ENCODE data around the gene GRK6.

The GRK6 gene

DNA sequence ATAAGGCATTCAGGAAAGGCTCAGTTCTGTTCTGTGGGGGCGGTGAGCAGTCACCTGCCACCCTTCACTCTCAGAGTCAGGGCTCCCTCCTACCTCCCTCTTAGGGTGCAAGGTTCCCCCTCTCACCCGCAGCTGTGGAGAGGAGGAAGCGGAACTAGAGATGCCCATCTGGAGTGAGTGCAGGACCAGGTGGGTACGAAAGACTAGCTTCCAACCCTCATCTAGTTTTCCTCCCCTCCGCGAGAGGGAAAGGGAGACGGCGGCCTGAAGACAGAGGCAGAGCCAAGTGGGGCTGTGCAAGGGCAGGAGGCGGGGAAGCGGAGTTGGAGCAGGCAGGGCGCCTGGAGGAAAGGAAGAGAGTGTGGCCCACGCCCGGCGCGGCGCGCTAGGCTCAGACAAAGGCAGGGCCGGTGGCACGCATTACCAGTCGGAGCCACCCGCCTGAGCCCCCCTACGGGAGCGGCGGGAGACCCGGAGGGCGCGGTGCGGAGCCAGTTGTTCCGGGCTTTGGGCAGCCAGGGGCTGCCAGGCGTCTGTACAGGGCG lies 27.4 kb downstream of the GRK6 start:
- DNase-seq (ENCODE audit: low read depth in 2 of 2): no peak

DNA sequence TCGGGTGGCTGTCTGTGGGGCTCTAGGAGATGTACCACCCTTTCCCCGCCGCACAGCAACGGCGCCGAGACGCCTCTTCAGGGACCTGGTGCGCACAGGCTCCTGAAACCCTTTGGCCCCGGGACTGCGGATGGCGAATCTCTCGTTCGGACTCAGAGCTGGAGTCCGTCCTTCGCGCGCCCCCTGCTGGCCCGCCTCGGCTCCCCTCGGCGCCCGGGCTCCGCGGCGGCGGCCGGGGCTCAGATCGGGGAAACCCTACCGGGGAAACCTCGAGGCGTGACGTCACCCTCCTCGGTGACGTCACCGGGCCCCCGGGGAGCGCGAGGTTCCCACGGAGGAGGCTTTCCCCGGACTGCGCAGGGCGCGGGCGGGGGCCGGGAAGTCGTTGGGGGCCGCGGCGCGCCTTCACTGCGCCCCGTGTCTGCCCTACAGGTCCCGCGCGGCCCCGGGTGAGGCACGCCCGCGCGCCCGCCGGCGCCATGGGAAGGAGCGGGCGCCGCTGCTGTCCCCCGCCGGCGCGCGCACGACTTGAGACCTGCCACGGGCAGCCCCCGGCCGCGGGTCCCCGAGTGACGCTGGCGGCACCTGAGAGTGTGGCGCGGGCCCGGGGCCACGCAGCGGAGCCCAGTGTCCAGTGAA lies 28.0 kb downstream of the GRK6 start:
- DNase-seq (ENCODE audit: low read depth in 2 of 2): peak; percentile 92

DNA sequence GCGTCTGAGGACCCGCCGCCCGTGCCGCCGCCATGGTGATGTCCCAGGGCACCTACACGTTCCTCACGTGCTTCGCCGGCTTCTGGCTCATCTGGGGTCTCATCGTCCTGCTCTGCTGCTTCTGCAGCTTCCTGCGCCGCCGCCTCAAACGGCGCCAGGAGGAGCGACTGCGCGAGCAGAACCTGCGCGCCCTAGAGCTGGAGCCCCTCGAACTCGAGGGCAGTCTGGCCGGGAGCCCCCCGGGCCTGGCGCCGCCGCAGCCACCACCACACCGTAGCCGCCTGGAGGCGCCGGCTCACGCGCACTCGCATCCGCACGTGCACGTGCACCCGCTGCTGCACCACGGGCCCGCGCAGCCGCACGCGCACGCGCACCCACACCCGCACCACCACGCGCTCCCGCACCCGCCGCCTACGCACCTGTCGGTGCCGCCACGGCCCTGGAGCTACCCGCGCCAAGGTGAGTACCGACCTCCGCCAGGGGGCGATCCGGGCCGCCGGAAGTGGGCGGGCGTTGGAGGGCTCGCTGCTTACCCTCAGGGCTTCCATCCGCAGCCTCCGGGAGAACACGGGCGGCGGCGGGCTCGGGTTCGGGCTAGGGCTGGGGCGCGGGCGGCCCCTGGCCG lies 28.7 kb downstream of the GRK6 start:
- peak; percentile 83 to 91 for DNase-seq (ENCODE audit: low read depth in 2 of 2)

- peak; percentile 98 to 99 for DNase-seq (ENCODE audit: low read depth in 2 of 2)
Measured at GRCh38 chr5:177455661-177456590, 29.4 kb downstream of the GRK6 start.

GRCh38 chr5:177456591-177456964 lies 30.1 kb downstream of the GRK6 start:
- DNase-seq (ENCODE audit: low read depth in 2 of 2): no peak

DNA sequence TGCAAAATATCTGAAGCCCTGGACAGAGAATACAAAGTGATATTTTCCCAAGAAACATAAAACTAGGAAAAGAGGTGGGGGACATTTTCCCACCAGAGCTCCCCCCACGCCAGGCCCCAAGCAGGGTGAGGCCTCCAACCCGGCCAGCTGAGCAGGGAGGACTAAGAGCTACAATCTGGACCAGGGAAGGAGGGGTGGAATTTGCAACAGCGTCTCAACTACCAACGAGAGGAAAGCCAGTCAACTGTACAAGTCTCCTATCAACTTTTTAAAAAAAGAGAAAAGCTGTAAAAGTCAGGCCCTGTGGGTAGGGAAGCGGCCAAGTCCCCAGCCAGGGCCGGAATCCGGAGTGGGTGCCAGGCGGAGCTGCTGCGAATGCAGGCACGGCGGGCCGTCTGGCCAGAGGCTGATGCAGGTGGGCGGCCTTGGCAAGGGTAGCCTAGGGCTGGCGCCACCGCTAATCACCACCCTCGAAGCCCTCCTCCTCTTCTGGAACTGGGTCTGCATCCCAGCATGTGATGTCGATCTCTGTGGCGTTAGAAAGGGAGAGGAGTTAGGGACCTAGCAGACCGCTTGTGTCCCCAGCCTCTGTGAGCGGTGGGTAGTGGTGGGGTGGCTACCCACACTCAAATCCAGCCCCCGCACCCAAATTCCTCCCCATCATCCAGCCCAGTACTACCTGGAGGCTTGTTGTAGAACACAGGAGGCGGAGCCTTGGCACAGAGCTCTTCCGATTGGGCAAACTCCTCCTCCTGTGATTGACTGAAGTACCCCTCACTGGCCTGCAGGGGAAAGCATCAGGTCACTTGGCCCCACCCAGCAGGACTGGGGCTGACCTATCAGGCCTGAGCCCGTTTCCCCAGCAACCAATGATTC lies 30.7 kb downstream of the GRK6 start:
- no peak for DNase-seq (ENCODE audit: low read depth in 2 of 2)

DNA sequence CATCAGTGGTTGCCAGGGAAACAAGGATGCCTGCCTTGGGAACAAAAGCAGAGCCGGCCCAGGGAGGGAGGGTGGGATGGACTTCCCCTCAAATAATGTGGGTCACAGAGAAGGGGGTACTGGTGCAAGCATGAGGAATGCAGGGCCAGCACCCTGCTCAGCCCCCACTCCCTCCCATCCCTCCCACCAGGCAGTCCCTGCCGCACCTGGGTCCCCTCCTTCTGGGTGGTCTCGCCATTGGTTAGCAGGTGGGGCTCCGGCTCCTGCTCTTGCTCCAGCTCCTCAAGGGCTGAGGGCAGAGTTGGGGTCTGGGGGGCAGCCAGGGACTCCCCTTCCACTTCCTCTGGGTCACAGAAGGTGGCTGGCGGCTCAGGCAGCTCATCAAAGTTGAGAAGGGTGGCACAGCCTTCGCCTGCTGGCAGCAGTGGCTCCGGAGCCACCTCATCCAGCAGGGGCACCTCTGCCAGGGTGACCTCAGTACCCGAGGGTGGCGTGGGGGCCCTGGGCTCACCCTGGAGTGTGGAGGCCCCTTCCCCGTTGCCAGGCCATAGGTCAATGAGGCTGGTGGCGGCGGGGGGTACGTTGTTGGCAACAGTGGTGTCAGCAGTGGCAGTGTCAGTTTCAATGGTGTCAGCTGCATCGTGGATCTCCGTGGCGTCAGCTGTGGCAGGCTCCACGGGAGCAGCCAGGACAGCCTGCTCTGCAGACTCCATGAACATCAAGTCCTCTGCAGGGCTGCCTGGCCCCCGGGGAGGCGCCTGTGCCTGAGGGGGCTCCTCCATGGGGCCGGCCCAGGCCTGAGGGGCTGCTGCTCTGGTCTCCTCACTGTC lies 31.6 kb downstream of the GRK6 start:
- DNase-seq (ENCODE audit: low read depth in 2 of 2): no peak

- DNase-seq (ENCODE audit: low read depth in 2 of 2): no peak
Measured at GRCh38 chr5:177458912-177459350, 32.5 kb downstream of the GRK6 start.

DNA sequence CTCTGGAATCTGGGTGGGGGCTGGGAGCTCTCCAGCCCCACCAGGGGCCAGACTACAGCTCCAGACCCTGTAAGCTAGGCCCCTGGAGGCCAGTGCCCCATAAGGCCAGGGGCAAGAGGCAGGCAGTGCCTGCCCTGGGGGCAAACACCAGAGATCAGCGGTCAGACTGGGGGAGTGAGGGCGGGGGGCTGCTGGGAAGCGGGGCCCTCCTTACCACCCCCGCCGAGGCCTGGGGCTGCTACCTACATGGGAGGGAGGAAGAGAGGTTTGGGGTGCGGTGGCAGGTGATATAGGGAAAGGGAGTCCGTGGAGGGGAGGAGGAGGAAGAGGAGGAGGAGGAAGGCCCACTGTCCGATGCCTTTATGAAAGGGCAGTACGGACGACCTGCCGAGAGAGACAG lies 32.9 kb downstream of the GRK6 start:
- DNase-seq (ENCODE audit: low read depth in 2 of 2): no peak

DNA sequence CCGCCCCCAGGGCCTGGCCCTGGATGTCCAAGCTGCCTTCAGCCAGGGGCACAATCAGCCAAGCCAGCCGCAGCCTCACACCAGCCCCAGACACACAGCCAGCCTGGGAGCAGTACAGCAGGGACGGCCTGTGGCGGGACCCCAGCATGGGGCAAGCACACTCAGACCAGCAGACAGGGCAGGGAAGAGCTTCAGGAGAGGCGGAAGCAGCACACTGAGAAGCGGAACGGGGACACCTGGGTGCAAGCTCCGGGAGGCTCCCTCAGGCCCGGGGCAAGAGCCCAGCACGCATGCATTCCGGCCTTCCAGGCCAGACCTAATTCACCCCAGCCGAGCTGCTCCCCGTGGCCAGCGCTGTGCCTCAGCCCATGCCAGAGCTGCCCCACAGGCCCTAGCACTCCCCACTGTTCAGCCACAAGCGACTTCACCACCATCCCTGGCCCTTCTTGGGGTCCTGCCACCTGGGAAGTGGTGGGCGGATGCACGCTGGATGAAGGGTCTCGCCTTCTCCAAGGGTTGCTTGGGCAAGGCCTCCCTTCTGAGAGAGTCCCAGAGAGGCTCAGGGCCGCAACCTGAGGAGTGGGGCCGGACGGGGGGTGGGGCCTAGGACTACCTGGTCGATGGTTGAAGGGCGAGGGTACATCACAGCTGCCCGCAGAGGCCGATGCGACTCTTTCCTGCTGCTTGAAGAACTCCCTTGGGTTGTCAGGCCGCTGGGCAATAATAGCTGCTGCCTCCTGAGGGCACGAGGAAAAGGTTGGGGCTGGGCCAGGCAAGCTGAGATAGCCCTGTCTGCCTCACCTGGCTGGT lies 33.5 kb downstream of the GRK6 start:
- DNase-seq (ENCODE audit: low read depth in 2 of 2): no peak

DNA sequence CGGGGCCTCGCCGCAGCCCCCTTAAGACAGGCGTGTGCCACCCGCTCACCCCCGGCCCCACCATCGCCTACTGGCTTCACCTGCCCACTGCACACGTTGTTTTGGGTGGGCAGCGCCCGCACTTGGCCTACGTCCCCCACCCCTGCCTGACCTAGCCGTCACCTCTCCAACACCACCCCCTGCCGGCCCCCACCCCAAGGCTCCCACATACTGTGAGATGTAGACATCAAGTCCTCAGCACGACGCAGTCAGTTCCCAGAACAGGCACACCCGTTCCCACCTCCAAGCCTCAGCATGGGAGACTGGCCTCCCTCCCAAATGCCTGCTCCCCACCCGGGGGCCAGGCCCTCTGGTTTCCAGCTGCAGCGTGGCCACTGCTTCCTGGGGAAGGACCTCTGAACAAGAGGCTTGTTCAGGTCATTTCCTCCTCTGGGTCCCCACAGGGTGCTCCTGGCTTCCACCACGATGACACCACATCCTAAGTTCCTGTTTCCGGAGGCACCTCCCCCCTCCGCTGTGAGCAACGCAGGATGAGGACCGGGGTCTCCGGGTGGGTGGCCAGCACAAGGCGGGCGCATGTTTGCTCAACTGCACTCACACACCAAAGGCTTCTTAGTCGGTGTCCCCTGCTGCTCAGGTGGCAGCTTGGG lies 35.7 kb downstream of the GRK6 start:
- DNase-seq (ENCODE audit: low read depth in 2 of 2): no peak

DNA sequence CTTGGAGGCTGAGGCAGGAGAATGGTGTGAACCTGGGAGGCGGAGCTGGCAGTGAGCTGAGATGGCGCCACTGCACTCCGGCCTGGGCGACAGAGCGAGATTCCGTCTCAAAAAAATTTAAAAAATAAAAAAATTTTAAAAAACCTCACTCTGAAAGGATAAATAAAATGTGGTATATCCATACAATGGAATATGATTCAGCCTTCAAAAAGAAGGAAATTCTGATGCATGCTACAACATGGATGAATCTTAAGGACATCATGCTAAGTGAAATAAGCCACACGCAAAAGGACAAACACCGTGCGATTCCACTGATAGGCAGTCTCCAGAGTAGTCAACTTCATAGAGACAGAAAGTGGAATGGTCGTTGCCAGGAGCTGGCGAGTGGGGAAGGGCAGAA lies 38.6 kb downstream of the GRK6 start:
- DNase-seq (ENCODE audit: low read depth in 2 of 2): no peak

GRCh38 chr5:177466861-177467260 lies 40.4 kb downstream of the GRK6 start:
- no peak for DNase-seq (ENCODE audit: low read depth in 2 of 2)

- DNase-seq (ENCODE audit: low read depth in 2 of 2): no peak
Measured at GRCh38 chr5:177467436-177467835, 41.0 kb downstream of the GRK6 start.

- DNase-seq (ENCODE audit: low read depth in 2 of 2): no peak
Measured at GRCh38 chr5:177468329-177468684, 41.8 kb downstream of the GRK6 start.

DNA sequence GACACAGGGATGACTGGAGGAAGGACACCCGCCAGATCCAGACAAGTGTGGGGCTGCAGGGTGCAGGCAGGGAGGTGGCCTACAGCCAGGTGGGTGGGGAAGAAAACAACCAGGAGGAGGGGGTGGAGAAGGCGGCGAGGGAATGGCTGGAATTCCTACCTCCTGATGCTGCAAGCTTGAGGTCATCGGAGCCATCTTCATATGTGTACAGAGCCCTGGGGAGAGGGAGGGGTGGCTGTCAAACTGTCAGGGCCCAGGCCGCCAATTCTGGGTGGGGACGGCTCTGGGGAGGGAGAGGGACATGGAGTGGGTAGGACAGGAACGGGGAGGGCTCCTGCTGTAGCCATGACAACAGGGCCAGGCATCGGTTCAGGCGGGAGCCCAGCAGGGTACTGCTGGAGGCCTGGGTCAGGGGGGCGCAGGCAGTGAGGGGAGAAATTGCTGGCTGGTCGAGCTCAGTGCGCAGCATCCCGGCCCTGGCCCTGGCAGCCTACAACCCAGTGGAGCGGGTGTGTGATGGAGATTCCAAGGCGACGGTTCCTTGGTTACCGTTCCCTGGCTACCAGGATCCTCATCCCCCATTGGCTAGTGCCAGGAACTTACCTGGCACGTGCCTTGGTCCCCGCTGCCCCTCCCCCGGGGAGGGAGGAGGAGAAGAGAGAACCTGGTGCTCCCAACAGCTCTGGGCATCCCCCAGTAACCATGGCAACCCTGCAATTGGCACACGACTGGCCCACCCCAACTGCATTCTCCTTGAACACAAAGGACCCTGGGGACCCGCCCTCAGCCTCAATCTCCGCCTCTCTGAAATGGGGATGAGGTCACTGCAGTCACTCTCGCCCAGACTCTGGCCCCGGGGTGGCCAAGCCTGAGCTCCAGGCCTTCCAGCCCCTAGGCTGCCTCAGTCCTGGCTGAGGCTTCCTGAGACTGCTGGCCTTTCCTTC lies 42.5 kb downstream of the GRK6 start:
- DNase-seq (ENCODE audit: low read depth in 2 of 2): no peak

GRCh38 chr5:177469750-177470525 lies 43.5 kb downstream of the GRK6 start:
- no peak for DNase-seq (ENCODE audit: low read depth in 2 of 2)

All from activated CD4-positive, alpha-beta T cell treated with anti-CD3 and anti-CD28 coated beads for 24 hours (primary cell).